RCC 7860 (cell line): ENCODE results near the gene MGAT1.
A peak's percentile ranks its signal among the peaks of the same experiment; 100 is the strongest.

Experiments
- DNase-seq: peaks from one replicate; pipeline ENCODE4 v3.0.0-alpha.2; 2015; ENCODE audit warnings: low spot score
- FAIRE-seq: peaks from 2 replicates; lab custom pipeline; 2012; peaks lifted over from hg19 to GRCh38; lab: Jason Lieb, UNC

The MGAT1 gene

DNA sequence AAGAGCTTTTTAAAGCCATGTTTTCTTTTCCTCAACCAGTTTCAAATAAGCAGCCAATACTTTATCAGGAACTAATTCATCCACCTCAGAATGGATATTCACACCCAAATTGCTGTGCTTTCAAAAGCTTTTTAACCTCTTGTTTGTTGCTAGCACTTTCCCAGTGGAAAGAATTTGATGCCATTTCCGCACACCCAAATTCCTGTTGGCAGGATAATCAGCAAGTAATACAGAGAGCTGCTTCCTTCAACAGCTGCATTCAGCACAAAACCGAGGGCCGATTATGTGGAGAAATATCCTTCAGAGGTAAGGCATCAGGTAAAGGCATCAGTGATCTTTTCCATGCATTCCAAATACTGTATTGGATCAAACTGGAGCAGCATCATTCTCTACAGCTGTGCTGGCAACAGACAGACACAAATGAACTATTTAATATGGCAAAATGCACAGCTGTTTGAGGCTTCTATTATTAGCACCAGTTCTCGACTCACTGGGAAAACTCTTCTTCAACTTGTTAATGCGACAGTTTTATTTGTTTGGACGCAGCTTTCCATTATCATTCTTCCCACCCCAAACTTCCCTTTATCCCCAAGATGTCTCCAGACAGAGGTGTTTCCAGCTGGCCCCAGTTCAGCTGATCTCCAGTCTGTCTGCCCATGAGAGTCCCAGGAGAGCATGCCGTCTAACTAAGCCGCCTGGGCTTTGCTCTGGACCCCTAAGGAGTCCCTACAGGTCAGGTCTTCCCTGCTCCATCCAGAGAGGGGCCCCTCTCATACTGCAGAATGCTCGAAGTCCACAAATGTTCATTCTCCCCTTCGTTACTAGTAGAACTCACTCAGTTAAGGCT lies 22.2 kb upstream of the MGAT1 start:
- DNase-seq (no peak), FAIRE-seq (no peak)

GRCh38 chr5:180823940-180824629 lies 21.5 kb upstream of the MGAT1 start:
- no peak for FAIRE-seq
- DNase-seq = no peak

DNA sequence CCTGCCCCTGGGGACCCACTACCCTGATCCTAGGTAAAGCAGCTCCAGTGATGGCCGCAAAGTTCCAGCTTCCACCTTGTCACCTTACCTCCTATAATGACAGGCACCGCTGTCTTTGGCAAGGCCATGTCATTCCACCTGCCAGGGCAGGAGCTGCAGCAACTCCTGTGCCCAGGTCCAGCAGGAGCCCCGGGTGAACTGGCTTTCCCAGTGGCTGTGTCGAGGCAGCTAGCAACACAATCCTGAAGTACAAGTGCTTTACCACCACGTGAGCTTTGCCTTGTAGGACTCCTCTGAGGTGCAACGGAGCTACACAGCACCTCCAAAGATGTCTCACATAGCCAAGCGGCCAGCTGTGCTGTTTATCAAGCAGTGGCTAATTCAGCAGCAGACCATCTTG lies 20.7 kb upstream of the MGAT1 start:
- DNase-seq (no peak), FAIRE-seq (no peak)

DNA sequence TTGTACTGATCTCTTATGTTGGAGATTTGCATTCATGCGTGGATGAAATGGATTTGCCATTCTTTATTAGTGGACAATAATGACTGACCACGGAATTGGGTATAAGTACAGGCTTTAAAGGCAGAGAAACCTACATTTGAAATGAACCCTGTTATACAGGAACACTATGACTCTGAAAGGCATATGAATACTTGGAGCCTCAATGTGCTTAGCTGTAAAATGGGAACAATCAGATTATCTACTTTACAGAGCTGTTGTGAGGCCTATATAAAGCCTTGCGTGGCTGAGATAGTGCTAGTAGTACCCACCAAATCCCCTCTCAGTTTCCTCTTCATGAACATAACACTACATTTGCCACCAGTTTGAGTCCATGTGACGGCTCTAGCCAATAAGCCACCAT lies 18.9 kb upstream of the MGAT1 start:
- no peak for FAIRE-seq
- no peak for DNase-seq

- no peak for FAIRE-seq
- DNase-seq = no peak
Measured at GRCh38 chr5:180820788-180821321, 18.2 kb upstream of the MGAT1 start.

DNA sequence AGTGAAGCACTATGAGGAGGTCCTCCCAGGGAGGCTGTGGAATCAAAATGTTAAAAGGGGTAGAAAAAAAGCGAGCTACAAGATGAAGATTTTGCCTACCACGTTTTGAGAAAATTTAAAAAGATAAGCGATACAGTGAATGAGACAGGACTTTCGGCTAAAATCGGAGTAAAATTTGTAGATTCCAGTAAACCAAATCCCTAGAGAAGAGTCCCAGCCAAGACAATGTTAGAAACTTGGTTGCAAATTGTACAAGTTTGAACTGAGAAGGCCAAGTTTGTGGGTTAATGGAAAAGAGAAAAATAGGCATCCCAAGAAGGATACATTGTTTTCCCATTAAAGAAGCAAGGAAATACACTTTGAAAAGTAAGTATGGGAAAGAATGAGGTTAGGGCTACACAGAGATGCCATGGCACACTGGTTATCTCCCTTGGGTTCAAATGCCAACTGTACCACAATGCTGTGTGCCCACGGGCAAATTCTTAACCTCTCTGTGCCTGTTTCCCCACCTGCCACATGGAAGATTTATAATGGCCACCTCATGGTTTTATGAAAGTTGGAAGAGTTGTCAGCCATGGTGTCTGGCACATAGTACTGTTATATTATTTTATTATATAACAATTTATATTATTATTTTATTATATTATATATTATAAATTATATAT lies 16.2 kb upstream of the MGAT1 start:
- FAIRE-seq = no peak
- DNase-seq = no peak

GRCh38 chr5:180817893-180818674 lies 15.5 kb upstream of the MGAT1 start:
- peak; percentile 79 for DNase-seq
- FAIRE-seq = peak; percentile 91

DNA sequence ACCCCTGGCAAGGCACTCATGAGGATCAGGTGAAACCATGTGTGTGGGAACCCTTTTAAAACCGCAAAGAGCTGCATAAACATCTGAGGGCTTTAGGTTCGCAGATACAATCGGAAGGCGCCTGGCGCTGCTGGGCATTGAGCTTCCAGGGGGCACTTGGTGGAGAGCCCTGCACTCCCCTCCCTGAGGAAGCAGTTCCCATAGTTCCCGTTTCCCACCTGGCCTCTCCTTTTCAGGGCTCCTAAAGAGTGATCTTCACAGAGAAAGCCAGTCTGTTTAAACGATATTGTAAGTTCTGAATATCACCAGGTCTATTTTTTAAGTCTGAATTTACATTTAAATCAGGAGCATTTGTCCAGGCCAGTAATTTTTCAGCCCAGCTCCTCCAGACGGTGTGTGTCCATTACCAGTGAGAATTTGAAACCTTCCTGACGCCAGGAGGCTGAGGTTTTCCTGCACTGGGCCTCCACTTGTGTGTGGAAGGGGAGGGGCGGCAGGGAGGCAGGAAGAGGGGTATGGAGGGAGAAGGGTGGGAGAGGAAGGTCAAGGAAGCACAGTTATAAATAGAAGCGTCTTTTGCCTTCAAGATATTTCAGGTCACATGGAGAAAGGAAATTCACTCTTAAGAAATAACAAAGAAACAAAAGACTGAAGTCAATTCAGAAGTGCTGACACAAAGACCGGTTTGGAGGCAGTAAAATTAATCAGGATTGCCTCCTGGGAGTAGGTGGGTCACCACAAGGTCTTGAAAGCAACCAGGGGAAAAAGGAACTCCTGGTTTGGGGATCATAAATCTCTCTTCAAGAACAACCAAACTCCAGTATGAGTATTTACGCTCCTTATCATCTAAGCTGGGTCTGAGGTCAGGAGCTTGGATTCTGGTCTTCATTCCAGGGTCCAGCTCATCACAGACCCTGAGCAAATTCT lies 14.3 kb upstream of the MGAT1 start:
- DNase-seq = peak; percentile 37
- FAIRE-seq = no peak

- DNase-seq (no peak), FAIRE-seq (no peak)
Measured at GRCh38 chr5:180815293-180815917, 12.8 kb upstream of the MGAT1 start.

DNA sequence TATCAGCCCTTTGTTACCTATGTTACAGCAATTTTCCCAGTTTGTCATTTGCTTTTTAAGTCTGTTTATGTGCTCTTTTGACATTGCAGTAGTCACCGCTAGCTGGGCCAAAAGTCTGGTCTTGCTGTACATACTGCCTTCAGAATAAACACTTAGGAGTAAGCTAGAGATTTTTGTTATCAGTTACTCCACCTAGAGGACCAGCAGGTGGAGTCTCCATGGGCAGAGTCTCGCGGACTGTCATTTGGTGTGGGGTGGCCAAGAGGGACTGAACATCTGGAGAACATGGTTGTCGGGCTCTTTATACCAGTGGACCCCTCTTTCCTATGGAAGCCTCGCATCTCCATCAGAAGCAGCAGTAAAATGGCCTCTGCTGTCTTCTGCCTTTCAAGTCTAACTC lies 10.8 kb upstream of the MGAT1 start:
- DNase-seq (no peak), FAIRE-seq (no peak)

- FAIRE-seq (no peak), DNase-seq (no peak)
Measured at GRCh38 chr5:180811623-180812124, 9.1 kb upstream of the MGAT1 start.

GRCh38 chr5:180810959-180811622 lies 8.5 kb upstream of the MGAT1 start:
- no peak for FAIRE-seq
- DNase-seq = no peak

DNA sequence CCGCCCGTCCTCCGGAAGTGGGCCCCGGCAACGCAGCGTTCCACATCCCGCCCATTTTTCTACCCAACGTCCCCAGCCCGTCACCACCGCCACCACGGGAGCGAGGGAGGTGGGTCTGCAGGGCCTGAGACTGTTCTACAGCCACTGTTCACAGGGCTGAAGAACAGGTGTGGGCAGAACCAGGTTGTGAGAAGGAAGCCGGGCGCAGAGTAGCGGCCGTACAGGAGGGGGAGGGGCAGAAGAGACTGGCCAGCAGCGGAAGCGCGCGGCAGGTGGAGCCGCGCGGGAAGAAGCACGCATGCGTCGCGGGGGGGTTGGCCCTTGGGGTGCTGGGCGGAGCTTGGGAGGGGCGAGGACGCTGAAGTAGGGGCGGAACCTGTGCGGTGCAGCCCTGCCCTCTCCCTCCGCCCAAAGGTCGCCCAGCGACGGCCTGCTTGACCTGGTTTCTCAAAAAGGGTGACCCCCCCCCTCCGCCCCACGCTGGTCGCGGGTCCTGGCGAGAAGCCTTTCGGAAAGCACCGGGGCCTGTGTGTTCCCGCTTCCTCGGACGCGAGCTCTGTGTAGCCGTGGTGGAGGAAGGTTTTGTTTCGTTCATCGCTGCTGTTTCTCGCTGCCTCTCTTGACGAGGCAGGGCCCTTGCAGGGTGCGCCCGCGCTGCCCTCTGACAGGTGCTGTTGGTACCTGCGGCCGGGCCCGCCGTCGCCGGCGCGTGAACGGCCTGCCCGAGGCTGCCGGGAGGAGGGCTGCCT lies 7.8 kb upstream of the MGAT1 start:
- FAIRE-seq = no peak
- DNase-seq = peak; percentile 84

GRCh38 chr5:180809403-180810209 lies 7.0 kb upstream of the MGAT1 start:
- FAIRE-seq = no peak
- peak; percentile 76 for DNase-seq

DNA sequence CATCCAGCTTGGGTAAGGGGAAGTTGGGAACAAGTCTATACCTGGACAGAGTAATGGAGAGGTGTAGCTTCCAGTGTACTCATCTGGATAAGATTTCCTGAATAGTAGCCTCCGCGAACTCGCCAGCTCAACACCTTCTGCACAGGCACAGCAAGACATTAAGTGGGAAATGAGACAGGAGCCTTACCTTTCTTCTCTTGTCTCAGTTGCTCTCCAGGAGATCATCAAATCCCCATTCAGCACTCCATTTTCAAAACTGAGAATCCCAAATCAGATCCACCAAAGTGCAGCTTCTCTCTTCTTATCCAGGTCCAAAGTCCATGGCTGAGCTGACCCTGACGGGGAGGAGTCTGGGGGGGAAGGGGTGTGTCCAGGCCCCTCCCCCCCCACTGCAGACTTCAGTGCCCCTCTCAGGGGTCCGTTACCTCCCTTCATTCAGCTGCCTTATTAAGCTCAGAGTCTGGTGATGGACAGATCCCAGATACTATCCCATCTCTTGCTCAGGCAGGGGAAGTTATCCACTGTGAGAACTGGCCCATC lies 5.9 kb upstream of the MGAT1 start:
- DNase-seq (no peak), FAIRE-seq (no peak)

GRCh38 chr5:180807654-180808414 lies 5.2 kb upstream of the MGAT1 start:
- FAIRE-seq (no peak), DNase-seq (no peak)
